Gastroesophageal sphincter (tissue), 3 donors: ENCODE measurements around the gene MAGEA9B.
"Not testable (repeated sequence)": the region's sequence is repeated elsewhere in the genome, so short reads cannot be mapped to it uniquely, and the experiment has no call there.

Experiments
- EP300 ChIP-seq: sonication (generic); formaldehyde crosslinking; IDR thresholded peaks from one replicate; pipeline ENCODE4 v1.6.1; 2017; ENCODE audit warnings: antibody characterized with exemption, mild to moderate bottlenecking
- POLR2AphosphoS5 ChIP-seq: sonication (generic); formaldehyde crosslinking; IDR thresholded peaks from one replicate; pipeline ENCODE4 v1.6.1; 2017; ENCODE audit warnings: antibody characterized with exemption
- TF ChIP-seq, protein P1 (sequence below), 4 experiments: fragments of 200-600 bp in 2 of 4; fragments of 450-650 bp in 2 of 4; sonication (generic) in 1 of 4; IDR thresholded peaks; one replicate each; pipeline ENCODE4 v1.5.1; 2017 to 2019; ENCODE audit warnings: antibody characterized with exemption in 4 of 4, mild to moderate bottlenecking in 2 of 4, moderate library complexity in 2 of 4

- TF ChIP-seq, protein P1, sequence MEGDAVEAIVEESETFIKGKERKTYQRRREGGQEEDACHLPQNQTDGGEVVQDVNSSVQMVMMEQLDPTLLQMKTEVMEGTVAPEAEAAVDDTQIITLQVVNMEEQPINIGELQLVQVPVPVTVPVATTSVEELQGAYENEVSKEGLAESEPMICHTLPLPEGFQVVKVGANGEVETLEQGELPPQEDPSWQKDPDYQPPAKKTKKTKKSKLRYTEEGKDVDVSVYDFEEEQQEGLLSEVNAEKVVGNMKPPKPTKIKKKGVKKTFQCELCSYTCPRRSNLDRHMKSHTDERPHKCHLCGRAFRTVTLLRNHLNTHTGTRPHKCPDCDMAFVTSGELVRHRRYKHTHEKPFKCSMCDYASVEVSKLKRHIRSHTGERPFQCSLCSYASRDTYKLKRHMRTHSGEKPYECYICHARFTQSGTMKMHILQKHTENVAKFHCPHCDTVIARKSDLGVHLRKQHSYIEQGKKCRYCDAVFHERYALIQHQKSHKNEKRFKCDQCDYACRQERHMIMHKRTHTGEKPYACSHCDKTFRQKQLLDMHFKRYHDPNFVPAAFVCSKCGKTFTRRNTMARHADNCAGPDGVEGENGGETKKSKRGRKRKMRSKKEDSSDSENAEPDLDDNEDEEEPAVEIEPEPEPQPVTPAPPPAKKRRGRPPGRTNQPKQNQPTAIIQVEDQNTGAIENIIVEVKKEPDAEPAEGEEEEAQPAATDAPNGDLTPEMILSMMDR (IDR thresholded peaks at IDR 0.05), result not testable (repeated sequence)
- not testable (repeated sequence) for TF ChIP-seq EP300, POLR2AphosphoS5
These were observed 41.4 kb downstream of the MAGEA9B start for GRCh38 chrX:149545545-149546543.
